ENCODE measurements around the gene ADGRB3.

ADGRB3 gene

DNA sequence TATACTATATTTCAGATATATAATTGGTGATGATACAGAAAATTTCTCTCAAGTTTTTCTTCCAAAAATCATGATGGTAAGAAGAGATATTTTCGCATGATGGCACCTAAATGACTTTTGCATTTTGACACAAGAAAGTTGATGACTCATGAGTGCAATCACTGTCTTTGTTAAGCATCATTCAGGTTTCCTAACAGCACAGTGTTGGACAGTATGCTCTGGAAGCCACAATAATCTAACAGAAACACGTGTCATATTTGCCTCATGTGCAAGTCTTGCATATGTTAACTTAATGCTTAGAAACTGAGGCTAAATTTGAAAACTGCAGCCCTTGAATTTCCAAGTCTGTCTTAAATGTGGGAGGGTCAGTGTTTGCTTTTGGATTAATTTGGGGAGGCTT, 628.2 kb downstream of the ADGRB3 start:
- no peak overlapping the region for H3K4me3 ChIP-seq (ENCODE audit: low read depth, low read length)
- H3K9me3 ChIP-seq (ENCODE audit: control insufficient read depth, low read length), result no peaks in the 10 kb centered on the region
- no peaks in the 10 kb centered on the region for H3K4me1 ChIP-seq
- H3K9ac ChIP-seq, result no peak overlapping the region
- no peak for TF ChIP-seq CTCF (IDR thresholded peaks at IDR 0.05)
- H3K27ac ChIP-seq, result no peak overlapping the region
- H3K36me3 ChIP-seq (ENCODE audit: control insufficient read depth, insufficient read depth, low read length), result no peaks in the 10 kb centered on the region
- H3K79me2 ChIP-seq, result no peaks in the 10 kb centered on the region
- no peaks in the 10 kb centered on the region for H3K27me3 ChIP-seq (ENCODE audit: control insufficient read depth, insufficient read depth, low read length)
- no peak overlapping the region for H3K4me2 ChIP-seq (ENCODE audit: low read length)
- no peak overlapping the region for H2AFZ ChIP-seq

DNA sequence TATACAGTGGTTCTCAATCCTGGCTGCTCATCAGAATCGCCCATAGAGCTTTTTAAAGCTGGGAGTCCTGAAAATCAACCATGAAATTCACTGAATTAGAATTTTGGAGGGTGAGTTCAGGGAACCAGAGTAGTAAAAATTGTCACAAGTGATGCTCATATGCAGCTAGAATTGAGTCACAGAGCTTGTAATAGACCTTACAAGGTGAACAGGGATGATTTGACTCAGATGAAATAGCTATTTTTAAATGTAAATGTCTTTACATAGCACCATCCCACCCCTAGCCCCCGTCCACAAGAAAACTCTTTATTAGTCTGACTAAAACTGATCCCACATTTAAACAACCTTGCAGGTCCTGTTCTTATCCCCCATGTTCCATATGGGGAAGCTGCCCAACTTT, 630.0 kb downstream of the ADGRB3 start:
- no peak for TF ChIP-seq CTCF (IDR thresholded peaks at IDR 0.05)
- Histone ChIP-seq H3K27ac (no peak overlapping the region), H2AFZ (no peak overlapping the region), H3K4me3 (ENCODE audit: low read depth, low read length) (no peak overlapping the region), H3K27me3 (ENCODE audit: control insufficient read depth, insufficient read depth, low read length) (no peaks in the 10 kb centered on the region), H3K9ac (no peak overlapping the region), H3K4me2 (ENCODE audit: low read length) (no peak overlapping the region), H3K36me3 (ENCODE audit: control insufficient read depth, insufficient read depth, low read length) (no peaks in the 10 kb centered on the region), H3K9me3 (ENCODE audit: control insufficient read depth, low read length) (no peaks in the 10 kb centered on the region), H3K79me2 (no peaks in the 10 kb centered on the region), H3K4me1 (no peaks in the 10 kb centered on the region)

GRCh38 chr6:69265706-69266105, 630.6 kb downstream of the ADGRB3 start:
- TF ChIP-seq CTCF (IDR thresholded peaks at IDR 0.05), result no peak
- H3K9ac ChIP-seq, result no peak overlapping the region
- H3K36me3 ChIP-seq (ENCODE audit: control insufficient read depth, insufficient read depth, low read length), result no peaks in the 10 kb centered on the region
- no peak overlapping the region for H3K4me2 ChIP-seq (ENCODE audit: low read length)
- no peak overlapping the region for H2AFZ ChIP-seq
- H3K9me3 ChIP-seq (ENCODE audit: control insufficient read depth, low read length), result no peaks in the 10 kb centered on the region
- no peak overlapping the region for H3K4me3 ChIP-seq (ENCODE audit: low read depth, low read length)
- H3K79me2 ChIP-seq, result no peaks in the 10 kb centered on the region
- H3K4me1 ChIP-seq, result no peaks in the 10 kb centered on the region
- H3K27me3 ChIP-seq (ENCODE audit: control insufficient read depth, insufficient read depth, low read length), result no peaks in the 10 kb centered on the region
- H3K27ac ChIP-seq, result no peak overlapping the region

- no peak for TF ChIP-seq CTCF (IDR thresholded peaks at IDR 0.05)
- no peak overlapping the region for H3K4me2 ChIP-seq (ENCODE audit: low read length)
- H3K27me3 ChIP-seq (ENCODE audit: control insufficient read depth, insufficient read depth, low read length), result no peaks in the 10 kb centered on the region
- H3K4me1 ChIP-seq, result no peaks in the 10 kb centered on the region
- H3K9me3 ChIP-seq (ENCODE audit: control insufficient read depth, low read length), result no peaks in the 10 kb centered on the region
- no peaks in the 10 kb centered on the region for H3K36me3 ChIP-seq (ENCODE audit: control insufficient read depth, insufficient read depth, low read length)
- no peak overlapping the region for H3K27ac ChIP-seq
- no peak overlapping the region for H3K9ac ChIP-seq
- H2AFZ ChIP-seq, result no peak overlapping the region
- H3K79me2 ChIP-seq, result no peaks in the 10 kb centered on the region
- H3K4me3 ChIP-seq (ENCODE audit: low read depth, low read length), result no peak overlapping the region
These were observed 641.1 kb downstream of the ADGRB3 start for GRCh38 chr6:69276204-69276603.

- TF ChIP-seq CTCF (IDR thresholded peaks at IDR 0.05), result no peak
- no peaks in the 10 kb centered on the region for H3K4me1 ChIP-seq
- H3K36me3 ChIP-seq (ENCODE audit: control insufficient read depth, insufficient read depth, low read length), result no peaks in the 10 kb centered on the region
- H3K9ac ChIP-seq, result no peak overlapping the region
- no peak overlapping the region for H3K27ac ChIP-seq
- no peak overlapping the region for H3K4me2 ChIP-seq (ENCODE audit: low read length)
- no peaks in the 10 kb centered on the region for H3K27me3 ChIP-seq (ENCODE audit: control insufficient read depth, insufficient read depth, low read length)
- H3K4me3 ChIP-seq (ENCODE audit: low read depth, low read length), result no peak overlapping the region
- no peak overlapping the region for H2AFZ ChIP-seq
- H3K79me2 ChIP-seq, result no peaks in the 10 kb centered on the region
- no peaks in the 10 kb centered on the region for H3K9me3 ChIP-seq (ENCODE audit: control insufficient read depth, low read length)
These were observed 644.7 kb downstream of the ADGRB3 start for GRCh38 chr6:69279805-69280204.
